ENCODE results near the gene CCDC117. TPM values are rescaled to one million over a fixed set of nuclear protein-coding genes. Genes with fewer than 3 reads are reported as not detected.

Gene CCDC117
- total RNA-seq, 1 experiment from 2014 or later: 40.0 TPM

DNA sequence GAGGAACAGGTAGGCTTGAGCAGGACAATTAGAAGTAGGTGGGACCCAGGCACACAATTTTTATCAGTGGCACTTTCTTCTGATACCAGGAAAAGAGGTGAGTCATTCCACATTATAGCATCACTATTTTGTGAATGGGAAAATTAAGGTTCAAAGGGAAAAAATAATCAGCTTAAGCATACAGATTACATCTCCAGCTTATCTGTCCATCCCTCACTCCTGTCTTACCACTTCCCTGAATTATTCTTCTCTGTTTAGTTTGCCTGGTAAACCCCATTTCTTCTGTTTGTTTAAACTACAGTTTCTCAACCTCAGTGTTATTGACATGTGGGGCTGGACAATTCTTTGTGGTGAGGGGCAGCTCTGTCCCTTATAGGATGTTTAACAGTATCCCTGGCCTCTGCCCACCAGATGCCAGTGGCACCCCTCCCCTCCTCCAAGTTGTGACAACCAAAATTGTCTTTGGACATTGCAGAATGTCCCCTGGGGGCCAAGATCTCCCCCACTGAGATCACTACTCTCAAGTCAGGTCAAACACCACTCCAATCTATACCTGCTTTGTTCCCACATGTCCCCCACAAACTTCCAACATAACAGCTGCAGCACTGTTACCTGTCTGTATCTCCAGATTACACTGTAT lies 36.3 kb downstream of the CCDC117 start:
- Histone ChIP-seq H2BK5ac (ENCODE audit: insufficient read length, low read length) (no peak overlapping the region), H3K23ac (ENCODE audit: insufficient read length, low read depth, low read length) (no peak overlapping the region), H3K4me1 (ENCODE audit: insufficient read depth, low read length) (no peaks in the 10 kb centered on the region), H4K8ac (replicated peaks; ENCODE audit: insufficient read length, low read depth, low read length) (no peak overlapping the region), H2BK12ac (ENCODE audit: insufficient read length, low read depth, low read length) (peak overlapping the region; percentile 35), H2BK15ac (ENCODE audit: low read depth, low read length) (no peak overlapping the region), H3K79me2 (ENCODE audit: insufficient read depth, low read length) (no peaks in the 10 kb centered on the region), H3K4me2 (ENCODE audit: insufficient read depth, insufficient read length, low read length) (no peak overlapping the region), H3K18ac (ENCODE audit: insufficient read length, low read depth, low read length) (no peak overlapping the region), H3K4ac (ENCODE audit: low read depth, low read length) (no peak overlapping the region), H3K23me2 (ENCODE audit: insufficient read length, low read depth, low read length, poor library complexity, severe bottlenecking) (no peaks in the 10 kb centered on the region), H3K56ac (ENCODE audit: insufficient read length, low read depth, low read length) (no peak overlapping the region), H4K20me1 (ENCODE audit: control insufficient read depth, insufficient read depth, insufficient read length) (no peaks in the 10 kb centered on the region), H4K5ac (ENCODE audit: insufficient read length, low read depth, low read length) (no peak overlapping the region), H2AFZ (ENCODE audit: low read length) (no peak overlapping the region), H3K9ac (ENCODE audit: extremely low read depth, insufficient read length, low read length) (no peak overlapping the region), H3K9me3 (ENCODE audit: control insufficient read depth, low read depth, low read length) (no peaks in the 10 kb centered on the region), H3K27ac (ENCODE audit: insufficient read length, low read depth, low read length) (no peak overlapping the region), H3K79me1 (ENCODE audit: insufficient read depth, low read depth, low read length, poor library complexity, severe bottlenecking) (no peaks in the 10 kb centered on the region), H3T11ph (ENCODE audit: low read length) (no peak overlapping the region), H3K27me3 (ENCODE audit: insufficient read depth, low read length) (no peaks in the 10 kb centered on the region), H4K91ac (ENCODE audit: insufficient read length, low read depth, low read length) (no peak overlapping the region), H2BK120ac (ENCODE audit: low read depth, low read length, poor library complexity, severe bottlenecking) (no peak overlapping the region), H2AK5ac (ENCODE audit: insufficient read length, low read length) (no peak overlapping the region), H3K14ac (ENCODE audit: insufficient read depth, low read length) (no peak overlapping the region), H2BK20ac (ENCODE audit: low read depth, low read length, poor library complexity, severe bottlenecking) (no peak overlapping the region)
- no peak for DNase-seq
- Mint-ChIP-seq H3K4me3 (no peak overlapping the region), H3K27me3 (ENCODE audit: low read depth) (no peaks in the 10 kb centered on the region), H3K27ac (peak overlapping the region in 2 of 3 experiments; percentile 7 to 32; a peak in 2 of 7 replicates), H3K4me1 (peaks cover 3 to 4% of the 10 kb centered on the region in 2 experiments), H3K36me3 (ENCODE audit: insufficient read depth in 1 of 3, low read depth in 3 of 3) (peaks cover 0 to 8% (median 2%) of the 10 kb centered on the region in 3 experiments; a peak in 4 of 7 replicates), H3K9me3 (no peaks in the 10 kb centered on the region)
- TF ChIP-seq, protein P1, sequence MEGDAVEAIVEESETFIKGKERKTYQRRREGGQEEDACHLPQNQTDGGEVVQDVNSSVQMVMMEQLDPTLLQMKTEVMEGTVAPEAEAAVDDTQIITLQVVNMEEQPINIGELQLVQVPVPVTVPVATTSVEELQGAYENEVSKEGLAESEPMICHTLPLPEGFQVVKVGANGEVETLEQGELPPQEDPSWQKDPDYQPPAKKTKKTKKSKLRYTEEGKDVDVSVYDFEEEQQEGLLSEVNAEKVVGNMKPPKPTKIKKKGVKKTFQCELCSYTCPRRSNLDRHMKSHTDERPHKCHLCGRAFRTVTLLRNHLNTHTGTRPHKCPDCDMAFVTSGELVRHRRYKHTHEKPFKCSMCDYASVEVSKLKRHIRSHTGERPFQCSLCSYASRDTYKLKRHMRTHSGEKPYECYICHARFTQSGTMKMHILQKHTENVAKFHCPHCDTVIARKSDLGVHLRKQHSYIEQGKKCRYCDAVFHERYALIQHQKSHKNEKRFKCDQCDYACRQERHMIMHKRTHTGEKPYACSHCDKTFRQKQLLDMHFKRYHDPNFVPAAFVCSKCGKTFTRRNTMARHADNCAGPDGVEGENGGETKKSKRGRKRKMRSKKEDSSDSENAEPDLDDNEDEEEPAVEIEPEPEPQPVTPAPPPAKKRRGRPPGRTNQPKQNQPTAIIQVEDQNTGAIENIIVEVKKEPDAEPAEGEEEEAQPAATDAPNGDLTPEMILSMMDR (conservative IDR thresholded peaks at IDR 0.05): no peak

Measured in H9 (cell line).